GM18868 (cell line): ENCODE results near the gene FAM110C.

Experiments used
- ATAC-seq: cut with Tn5 transposase; IDR thresholded peaks from one replicate; pipeline ENCODE4 v1.9.1; 2021; ENCODE audit warnings: mild to moderate bottlenecking, moderate library complexity; ENCODE audit not compliant: unreplicated experiment

FAM110C gene

DNA sequence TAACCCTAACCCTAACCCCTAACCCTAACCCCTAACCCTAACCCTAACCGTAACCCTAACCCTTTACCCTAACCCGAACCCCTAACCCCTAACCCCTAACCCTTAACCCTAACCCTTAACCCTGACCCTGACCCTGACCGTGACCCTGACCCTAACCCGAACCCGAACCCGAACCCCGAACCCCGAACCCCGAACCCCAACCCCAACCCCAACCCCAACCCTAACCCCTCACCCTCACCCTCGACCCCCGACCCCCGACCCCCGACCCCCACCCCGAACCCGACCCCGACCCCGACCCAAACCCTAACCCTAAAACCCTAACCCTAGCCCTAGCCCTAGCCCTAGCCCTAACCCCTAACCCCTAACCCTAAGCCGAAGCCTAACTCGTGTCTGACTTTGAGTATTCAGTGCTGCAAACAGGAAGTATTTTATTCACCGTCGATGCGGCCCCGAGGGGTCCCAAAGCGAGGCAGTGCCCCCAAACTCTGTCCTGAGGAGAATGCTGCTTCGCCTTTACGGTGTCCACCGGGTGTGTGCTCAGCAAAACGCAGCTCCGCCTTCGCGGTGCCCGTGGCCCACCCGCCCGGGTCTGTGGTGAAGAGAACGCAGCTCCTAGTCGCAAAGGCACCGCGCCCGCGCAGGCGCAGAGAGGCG lies 36.0 kb downstream of the FAM110C start:
- ATAC-seq: no peak
